ENCODE measurements around the gene SLC2A14. TPM values are rescaled to one million over a fixed set of nuclear protein-coding genes. Genes with fewer than 3 reads are reported as not detected.
"Not testable (repeated sequence)": the region's sequence is repeated elsewhere in the genome, so short reads cannot be mapped to it uniquely, and the experiment has no call there.

Gene SLC2A14
- total RNA-seq, 4 donors from 2014 or later = 0.59 to 1.9 (median 0.83) TPM; not detected in 1

GRCh38 chr12:7844116-7844515, 28.6 kb downstream of the SLC2A14 start:
- no peak overlapping the region for H3K4me3 ChIP-seq
- H3K36me3 ChIP-seq = no peaks in the 10 kb centered on the region
- TF ChIP-seq EP300 (IDR thresholded peaks at IDR 0.05) = no peak
- no peak for TF ChIP-seq CTCF (IDR thresholded peaks at IDR 0.05)
- TF ChIP-seq POLR2A (IDR thresholded peaks at IDR 0.05) = no peak
- TF ChIP-seq POLR2AphosphoS5 (IDR thresholded peaks at IDR 0.05) = no peak
- H3K27me3 ChIP-seq = peaks cover 6% of the 10 kb centered on the region
- WGBS = 78% methylated on average over 5 of the region's 5 CpGs
- no peaks in the 10 kb centered on the region for H3K4me1 ChIP-seq
- DNase-seq (ENCODE audit: low spot score in 2 of 2) = no peak
- H3K27ac ChIP-seq = no peak overlapping the region
- no peaks in the 10 kb centered on the region for H3K9me3 ChIP-seq

GRCh38 chr12:7843583-7843982, 29.1 kb downstream of the SLC2A14 start:
- H3K9me3 ChIP-seq; H3K27me3 ChIP-seq; H3K4me1 ChIP-seq; H3K27ac ChIP-seq; H3K36me3 ChIP-seq; DNase-seq (ENCODE audit: low spot score in 2 of 2); H3K4me3 ChIP-seq: not testable (repeated sequence)
- WGBS = 48% methylated on average over 4 of the region's 9 CpGs

- not testable (repeated sequence) for H3K4me3 ChIP-seq; H3K4me1 ChIP-seq; H3K27me3 ChIP-seq; H3K27ac ChIP-seq; H3K36me3 ChIP-seq; H3K9me3 ChIP-seq; DNase-seq (ENCODE audit: low spot score in 2 of 2)
- WGBS = 8% methylated on average over 6 of the region's 8 CpGs
Measured at GRCh38 chr12:7843149-7843548, 29.6 kb downstream of the SLC2A14 start.

- H3K27ac ChIP-seq; DNase-seq (ENCODE audit: low spot score in 2 of 2); H3K27me3 ChIP-seq; H3K9me3 ChIP-seq; H3K36me3 ChIP-seq; H3K4me3 ChIP-seq; H3K4me1 ChIP-seq: not testable (repeated sequence)
- 94% methylated on average over 9 of the region's 9 CpGs for WGBS
Measured at GRCh38 chr12:7842444-7842843, 30.3 kb downstream of the SLC2A14 start.

DNA sequence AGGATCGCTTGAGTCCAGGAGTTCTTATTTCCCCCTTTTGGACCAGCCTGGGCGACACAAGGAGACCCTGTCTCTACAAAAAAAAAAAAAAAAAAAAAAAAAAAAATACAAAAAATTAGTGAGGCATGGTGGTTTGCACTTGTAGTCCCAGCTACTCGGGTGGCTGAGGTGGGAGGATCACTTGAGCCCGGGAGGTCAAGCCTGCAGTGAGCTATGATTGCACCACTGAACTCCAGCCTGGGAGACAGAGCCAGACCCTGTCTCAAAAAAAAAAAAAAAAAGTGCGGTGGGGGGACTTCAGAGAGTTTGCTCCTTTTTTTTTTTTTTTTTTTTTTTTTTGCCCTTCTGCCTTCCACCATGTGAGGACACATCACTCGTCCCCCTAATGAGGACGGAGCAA, 32.9 kb downstream of the SLC2A14 start:
- WGBS = 80% methylated on average over 7 of the region's 7 CpGs
- H3K27ac ChIP-seq = not testable (repeated sequence)

DNA sequence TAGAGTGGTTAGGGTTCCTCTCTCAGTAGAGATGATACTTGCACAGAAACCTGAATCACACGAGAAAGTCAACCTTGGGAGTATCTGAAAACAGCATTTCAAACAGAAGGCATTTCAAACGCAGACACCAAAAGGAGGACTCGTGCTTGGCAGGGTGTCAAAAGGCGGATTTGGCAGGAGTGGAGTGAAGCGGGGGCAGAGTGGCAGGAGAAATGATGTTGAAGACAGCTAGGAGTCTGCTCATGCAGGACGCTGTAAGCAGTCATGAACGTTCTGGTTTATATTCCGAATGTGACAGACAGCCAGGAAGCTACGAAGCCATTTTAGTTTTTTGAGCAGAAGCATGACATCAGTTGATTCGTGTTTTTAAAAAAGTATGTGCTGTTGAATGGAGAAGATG, 33.5 kb downstream of the SLC2A14 start:
- not testable (repeated sequence) for H3K4me3 ChIP-seq; H3K27ac ChIP-seq; H3K9me3 ChIP-seq; H3K27me3 ChIP-seq; DNase-seq (ENCODE audit: low spot score in 2 of 2); H3K36me3 ChIP-seq; H3K4me1 ChIP-seq
- WGBS = 59% methylated on average over 8 of the region's 10 CpGs

More for the DNA sequence above, 32.9 kb downstream of the SLC2A14 start:
- DNase-seq (ENCODE audit: low spot score in 2 of 2); H3K9me3 ChIP-seq; H3K4me3 ChIP-seq; H3K36me3 ChIP-seq; H3K27me3 ChIP-seq; H3K4me1 ChIP-seq: not testable (repeated sequence)

DNA sequence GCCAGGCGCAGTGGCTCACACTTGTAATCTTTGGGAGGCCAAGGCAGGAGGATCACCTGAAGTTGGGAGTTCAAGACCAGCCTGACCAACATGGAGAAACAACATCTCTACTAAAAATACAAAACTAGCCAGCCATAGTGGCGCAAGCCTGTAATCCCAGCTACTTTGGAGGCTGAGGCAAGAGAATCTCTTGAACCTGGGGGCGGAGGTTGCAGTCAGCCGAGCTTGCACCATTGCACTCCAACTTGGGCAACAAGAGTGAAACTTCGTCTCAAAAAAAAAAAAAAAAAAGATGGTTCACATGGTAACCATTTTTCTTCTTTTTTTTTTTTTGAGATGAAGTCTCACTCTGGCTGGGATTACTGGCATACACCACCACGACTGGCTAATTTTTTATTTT, 35.3 kb downstream of the SLC2A14 start:
- TF ChIP-seq EP300 (IDR thresholded peaks at IDR 0.05) (no peak), CTCF (IDR thresholded peaks at IDR 0.05) (no peak), POLR2AphosphoS5 (IDR thresholded peaks at IDR 0.05) (no peak), POLR2A (IDR thresholded peaks at IDR 0.05) (no peak)
- no peaks in the 10 kb centered on the region for H3K9me3 ChIP-seq
- H3K27ac ChIP-seq = no peak overlapping the region
- 79% methylated on average over 6 of the region's 6 CpGs for WGBS
- H3K4me3 ChIP-seq = no peak overlapping the region
- DNase-seq (ENCODE audit: low spot score in 2 of 2) = no peak
- H3K27me3 ChIP-seq = no peaks in the 10 kb centered on the region
- no peaks in the 10 kb centered on the region for H3K4me1 ChIP-seq
- H3K36me3 ChIP-seq = no peaks in the 10 kb centered on the region

GRCh38 chr12:7835766-7836165, 36.9 kb downstream of the SLC2A14 start:
- no peaks in the 10 kb centered on the region for H3K36me3 ChIP-seq
- H3K27me3 ChIP-seq = no peaks in the 10 kb centered on the region
- no peak for TF ChIP-seq POLR2AphosphoS5 (IDR thresholded peaks at IDR 0.05)
- no peak for TF ChIP-seq EP300 (IDR thresholded peaks at IDR 0.05)
- no peak overlapping the region for H3K4me3 ChIP-seq
- no peaks in the 10 kb centered on the region for H3K4me1 ChIP-seq
- WGBS = 60% methylated on average over 5 of the region's 5 CpGs
- H3K9me3 ChIP-seq = no peaks in the 10 kb centered on the region
- H3K27ac ChIP-seq = no peak overlapping the region
- no peak for DNase-seq (ENCODE audit: low spot score in 2 of 2)

Data from suprapubic skin (tissue), 4 donors.